Measurements from ENCODE around the gene DGKB. TPM values are rescaled to one million over a fixed set of nuclear protein-coding genes. Genes with fewer than 3 reads are reported as not detected.

DGKB gene
- total RNA-seq, 1 donor from 2014 or later, result 0.72 TPM

DNA sequence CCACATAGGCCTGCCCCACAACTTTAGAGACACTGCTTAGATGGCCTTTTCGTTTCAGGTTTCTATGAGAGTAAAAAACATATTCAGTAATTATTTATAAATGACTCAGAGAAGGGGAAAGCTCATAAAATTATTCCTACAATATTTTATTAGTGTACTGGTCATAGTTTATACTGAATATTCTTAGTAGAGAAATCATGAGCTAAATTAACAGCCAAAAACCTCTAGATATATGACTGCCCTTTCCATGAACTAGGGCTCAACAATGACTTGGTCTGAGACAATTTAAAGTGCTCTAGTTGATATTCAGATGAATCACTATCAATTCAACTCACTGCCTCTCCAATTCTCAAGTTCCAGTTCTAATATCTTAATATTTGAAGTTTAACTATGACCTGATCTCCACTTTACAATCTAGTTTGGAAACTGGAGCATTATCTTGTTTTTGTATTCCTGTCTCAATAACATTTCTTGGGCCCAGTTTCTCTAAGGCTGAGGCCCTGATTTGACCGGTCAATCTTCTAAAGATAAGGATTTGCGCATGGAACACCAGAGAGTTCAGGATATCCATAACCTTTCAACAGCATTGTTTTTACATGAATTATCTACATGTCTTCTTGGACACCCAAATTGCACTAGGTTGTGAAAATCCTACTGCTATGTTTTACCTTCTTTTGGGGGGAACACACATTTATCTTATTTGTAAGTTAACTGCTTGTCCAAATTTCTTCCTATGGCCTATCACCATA lies 141.6 kb downstream of the DGKB start:
- Mint-ChIP-seq H3K27ac (ENCODE audit: unreplicated experiment) (no peak overlapping the region), H3K4me3 (no peak overlapping the region), H3K27me3 (ENCODE audit: low read depth) (no peaks in the 10 kb centered on the region), H3K4me1 (no peaks in the 10 kb centered on the region), H3K9me3 (peaks cover 3% of the 10 kb centered on the region), H3K36me3 (ENCODE audit: low read depth) (no peaks in the 10 kb centered on the region)
- no peak for DNase-seq (ENCODE audit: low read depth, low spot score)
- TF ChIP-seq, protein P1, sequence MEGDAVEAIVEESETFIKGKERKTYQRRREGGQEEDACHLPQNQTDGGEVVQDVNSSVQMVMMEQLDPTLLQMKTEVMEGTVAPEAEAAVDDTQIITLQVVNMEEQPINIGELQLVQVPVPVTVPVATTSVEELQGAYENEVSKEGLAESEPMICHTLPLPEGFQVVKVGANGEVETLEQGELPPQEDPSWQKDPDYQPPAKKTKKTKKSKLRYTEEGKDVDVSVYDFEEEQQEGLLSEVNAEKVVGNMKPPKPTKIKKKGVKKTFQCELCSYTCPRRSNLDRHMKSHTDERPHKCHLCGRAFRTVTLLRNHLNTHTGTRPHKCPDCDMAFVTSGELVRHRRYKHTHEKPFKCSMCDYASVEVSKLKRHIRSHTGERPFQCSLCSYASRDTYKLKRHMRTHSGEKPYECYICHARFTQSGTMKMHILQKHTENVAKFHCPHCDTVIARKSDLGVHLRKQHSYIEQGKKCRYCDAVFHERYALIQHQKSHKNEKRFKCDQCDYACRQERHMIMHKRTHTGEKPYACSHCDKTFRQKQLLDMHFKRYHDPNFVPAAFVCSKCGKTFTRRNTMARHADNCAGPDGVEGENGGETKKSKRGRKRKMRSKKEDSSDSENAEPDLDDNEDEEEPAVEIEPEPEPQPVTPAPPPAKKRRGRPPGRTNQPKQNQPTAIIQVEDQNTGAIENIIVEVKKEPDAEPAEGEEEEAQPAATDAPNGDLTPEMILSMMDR (conservative IDR thresholded peaks at IDR 0.05), result no peak

DNA sequence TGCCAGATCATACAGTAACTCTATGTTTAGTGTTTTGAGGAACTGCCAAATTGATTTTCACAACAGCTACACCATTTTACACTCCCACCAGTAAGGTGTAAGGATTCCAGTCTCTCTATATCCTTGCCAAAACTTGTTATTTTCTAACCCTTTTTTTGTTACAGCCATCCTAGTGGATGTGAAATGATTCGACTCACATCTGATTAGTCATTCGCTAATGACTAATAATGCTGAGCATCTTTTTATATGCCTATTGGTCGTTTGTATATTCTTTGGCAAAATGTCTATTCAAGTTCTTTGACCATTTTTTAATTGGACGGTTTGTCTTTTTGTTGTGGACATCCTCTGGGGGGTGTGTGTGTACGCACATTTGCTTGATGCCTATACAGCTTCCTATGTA lies 142.8 kb downstream of the DGKB start:
- no peak for DNase-seq (ENCODE audit: low read depth, low spot score)
- Mint-ChIP-seq H3K27ac (ENCODE audit: unreplicated experiment) (no peak overlapping the region), H3K4me3 (no peak overlapping the region), H3K36me3 (ENCODE audit: low read depth) (no peaks in the 10 kb centered on the region), H3K9me3 (peaks cover 3% of the 10 kb centered on the region), H3K4me1 (peaks cover under 1% of the 10 kb centered on the region), H3K27me3 (ENCODE audit: low read depth) (no peaks in the 10 kb centered on the region)
- TF ChIP-seq, protein P1 (conservative IDR thresholded peaks at IDR 0.05), result no peak

DNA sequence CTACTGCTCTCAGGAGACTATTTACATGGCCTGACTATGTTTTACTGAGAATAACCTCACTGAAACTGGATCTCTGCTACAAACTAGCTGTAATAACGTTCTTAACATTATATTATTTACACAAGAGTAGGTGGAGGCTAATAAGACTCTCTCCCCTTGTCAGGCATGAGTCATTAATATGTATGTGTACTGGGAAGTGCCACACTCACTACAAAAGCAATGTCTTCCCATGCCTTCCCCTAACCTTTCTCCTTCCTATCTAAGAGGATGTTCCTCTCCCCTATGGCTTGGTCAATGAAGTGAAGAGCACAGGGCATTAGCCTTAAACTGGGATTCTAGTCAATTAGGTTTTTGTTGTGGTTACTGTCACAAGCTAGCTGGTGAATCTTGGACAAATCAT lies 147.9 kb downstream of the DGKB start:
- H3K9me3 Mint-ChIP-seq, result peaks cover 6% of the 10 kb centered on the region
- TF ChIP-seq, protein P1 (conservative IDR thresholded peaks at IDR 0.05), result no peak
- no peak overlapping the region for H3K27ac Mint-ChIP-seq (ENCODE audit: unreplicated experiment)
- peaks cover 16% of the 10 kb centered on the region for H3K4me1 Mint-ChIP-seq
- no peaks in the 10 kb centered on the region for H3K27me3 Mint-ChIP-seq (ENCODE audit: low read depth)
- H3K36me3 Mint-ChIP-seq (ENCODE audit: low read depth), result no peaks in the 10 kb centered on the region
- H3K4me3 Mint-ChIP-seq, result no peak overlapping the region
- DNase-seq (ENCODE audit: low read depth, low spot score), result no peak

DNA sequence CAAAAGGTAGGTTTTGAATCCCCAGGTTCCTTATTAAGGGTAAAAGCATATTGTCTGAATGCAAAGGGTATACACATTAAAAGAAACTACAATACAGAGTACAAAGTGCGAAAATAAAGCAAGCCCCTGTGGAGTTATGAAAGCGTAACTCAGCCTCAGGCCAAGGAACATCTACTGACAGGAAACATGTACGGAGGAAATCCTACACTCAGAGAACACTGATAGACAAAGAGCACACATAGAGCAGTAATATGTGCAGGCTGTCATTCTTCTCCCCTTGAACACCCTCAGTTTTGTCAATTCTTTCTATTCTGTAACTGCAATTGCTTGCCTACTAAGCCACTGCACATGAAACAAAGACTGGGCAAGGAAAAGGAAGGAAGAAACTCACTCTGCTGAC lies 150.2 kb downstream of the DGKB start:
- Mint-ChIP-seq H3K27me3 (ENCODE audit: low read depth) (no peaks in the 10 kb centered on the region), H3K9me3 (peaks cover 3% of the 10 kb centered on the region), H3K4me1 (peaks cover 20% of the 10 kb centered on the region), H3K36me3 (ENCODE audit: low read depth) (peaks cover 1% of the 10 kb centered on the region), H3K27ac (ENCODE audit: unreplicated experiment) (peak overlapping the region; percentile 81), H3K4me3 (no peak overlapping the region)
- DNase-seq (ENCODE audit: low read depth, low spot score), result no peak
- TF ChIP-seq, protein P1 (conservative IDR thresholded peaks at IDR 0.05), result no peak

DNA sequence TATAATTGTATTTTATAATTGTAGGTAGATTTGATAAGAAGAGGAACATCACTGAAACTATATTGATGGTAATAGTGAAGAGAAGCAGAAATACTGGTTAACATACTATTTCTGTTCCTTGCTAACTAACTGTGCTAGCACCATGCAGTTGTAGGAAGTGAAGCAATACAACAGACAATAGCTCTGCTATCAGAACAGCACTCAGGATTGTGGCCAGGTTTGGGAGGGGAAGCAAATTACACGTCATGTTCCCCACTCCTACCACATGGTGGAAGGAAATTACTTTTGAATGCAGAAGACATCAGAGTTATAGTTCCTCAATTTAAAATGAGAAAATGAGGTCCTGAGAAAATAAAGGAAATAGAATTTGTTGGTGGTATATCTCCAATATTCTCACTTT lies 151.1 kb downstream of the DGKB start:
- Mint-ChIP-seq H3K27me3 (ENCODE audit: low read depth) (no peaks in the 10 kb centered on the region), H3K27ac (ENCODE audit: unreplicated experiment) (no peak overlapping the region), H3K36me3 (ENCODE audit: low read depth) (peaks cover 3% of the 10 kb centered on the region), H3K4me1 (peaks cover 21% of the 10 kb centered on the region), H3K9me3 (peaks cover 3% of the 10 kb centered on the region), H3K4me3 (no peak overlapping the region)
- TF ChIP-seq, protein P1 (conservative IDR thresholded peaks at IDR 0.05), result no peak
- no peak for DNase-seq (ENCODE audit: low read depth, low spot score)

Measured in neural crest cell (in vitro differentiated cells).